SK-N-SH treated with all-trans-retinoic acid at 6 μM for 48 hours (cell line): ENCODE results near the gene RELT.

Source experiments
- ARNTL ChIP-seq: fragments of 450-650 bp; formaldehyde crosslinking; IDR thresholded peaks from 2 replicates; pipeline ENCODE4 v1.5.0; 2020; ENCODE audit warnings: low read depth, mild to moderate bottlenecking, moderate library complexity, borderline replicate concordance
- ESRRG ChIP-seq: fragments of 250-450 bp; sonication (Bioruptor Pico); IDR thresholded peaks from 2 replicates; pipeline ENCODE4 v1.6.1; 2021; ENCODE audit warnings: mild to moderate bottlenecking
- OSR1 ChIP-seq: fragments of 250-450 bp; sonication (Bioruptor Pico); IDR thresholded peaks from 2 replicates; pipeline ENCODE4 v1.8.0; 2022; ENCODE audit warnings: moderate library complexity, mild to moderate bottlenecking, inconsistent platforms
- PATZ1 ChIP-seq: fragments of 250-450 bp; sonication (Bioruptor Pico); IDR thresholded peaks from 2 replicates; pipeline ENCODE4 v1.8.0; 2020; ENCODE audit warnings: mild to moderate bottlenecking, moderate library complexity, borderline replicate concordance
- SNAI2 ChIP-seq: fragments of 250-450 bp; sonication (Bioruptor Pico); IDR thresholded peaks from 2 replicates; pipeline ENCODE4 v1.5.0; 2020; ENCODE audit warnings: mild to moderate bottlenecking, moderate library complexity
- TSHZ2 ChIP-seq: fragments of 250-450 bp; sonication (Bioruptor Pico); IDR thresholded peaks from 2 replicates; pipeline ENCODE4 v1.5.0; 2020; ENCODE audit warnings: mild to moderate bottlenecking, moderate library complexity
- ZNF565 ChIP-seq: fragments of 450-650 bp; formaldehyde crosslinking; conservative IDR thresholded peaks from 2 replicates; pipeline ENCODE4 v1.5.0; 2020; ENCODE audit warnings: low read depth, mild to moderate bottlenecking, moderate library complexity
- ZNF8 ChIP-seq: fragments of 450-650 bp; formaldehyde crosslinking; IDR thresholded peaks from 2 replicates; pipeline ENCODE4 v1.5.0; 2020; ENCODE audit warnings: mild to moderate bottlenecking, moderate library complexity

GRCh38 chr11:73389134-73389525 is 12.9 kb downstream of the RELT start:
- no peak for TF ChIP-seq ZNF8 (CRISPR knock-in tag)
- TF ChIP-seq ESRRG (CRISPR knock-in tag), result no peak
- no peak for TF ChIP-seq ZNF565
- TF ChIP-seq TSHZ2 (CRISPR knock-in tag), result no peak
- TF ChIP-seq OSR1 (CRISPR knock-in tag), result no peak
- TF ChIP-seq ARNTL (CRISPR knock-in tag), result no peak
- no peak for TF ChIP-seq SNAI2
- no peak for TF ChIP-seq PATZ1 (CRISPR knock-in tag)
